ENCODE measurements around the gene VASP. TPM values are rescaled to one million over a fixed set of nuclear protein-coding genes. Genes with fewer than 3 reads are reported as not detected.

VASP gene
- total and polyA plus RNA-seq, 2 of the 13 experiments (the other 11 are each of a cell fraction or from before 2014, with no cell fraction given), result 41.8 to 67.1 TPM

DNA sequence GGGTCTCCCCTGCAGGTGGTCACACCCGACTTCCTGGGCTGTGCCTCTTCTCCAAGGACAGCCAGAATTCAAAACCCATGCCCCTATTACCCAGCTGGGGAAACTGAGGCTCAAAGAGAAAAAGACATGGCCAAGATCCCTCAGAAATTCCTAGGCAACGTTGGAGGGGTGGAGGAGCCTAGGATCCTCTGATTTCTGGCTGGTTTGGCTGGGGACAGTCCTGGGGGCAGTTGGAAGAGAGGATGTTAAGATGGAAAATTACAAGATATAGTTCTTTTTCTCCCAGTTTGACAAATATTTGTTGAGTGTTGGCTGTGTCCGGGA lies 2.4 kb downstream of the VASP start (continued):
- TF ChIP-seq, protein P1, sequence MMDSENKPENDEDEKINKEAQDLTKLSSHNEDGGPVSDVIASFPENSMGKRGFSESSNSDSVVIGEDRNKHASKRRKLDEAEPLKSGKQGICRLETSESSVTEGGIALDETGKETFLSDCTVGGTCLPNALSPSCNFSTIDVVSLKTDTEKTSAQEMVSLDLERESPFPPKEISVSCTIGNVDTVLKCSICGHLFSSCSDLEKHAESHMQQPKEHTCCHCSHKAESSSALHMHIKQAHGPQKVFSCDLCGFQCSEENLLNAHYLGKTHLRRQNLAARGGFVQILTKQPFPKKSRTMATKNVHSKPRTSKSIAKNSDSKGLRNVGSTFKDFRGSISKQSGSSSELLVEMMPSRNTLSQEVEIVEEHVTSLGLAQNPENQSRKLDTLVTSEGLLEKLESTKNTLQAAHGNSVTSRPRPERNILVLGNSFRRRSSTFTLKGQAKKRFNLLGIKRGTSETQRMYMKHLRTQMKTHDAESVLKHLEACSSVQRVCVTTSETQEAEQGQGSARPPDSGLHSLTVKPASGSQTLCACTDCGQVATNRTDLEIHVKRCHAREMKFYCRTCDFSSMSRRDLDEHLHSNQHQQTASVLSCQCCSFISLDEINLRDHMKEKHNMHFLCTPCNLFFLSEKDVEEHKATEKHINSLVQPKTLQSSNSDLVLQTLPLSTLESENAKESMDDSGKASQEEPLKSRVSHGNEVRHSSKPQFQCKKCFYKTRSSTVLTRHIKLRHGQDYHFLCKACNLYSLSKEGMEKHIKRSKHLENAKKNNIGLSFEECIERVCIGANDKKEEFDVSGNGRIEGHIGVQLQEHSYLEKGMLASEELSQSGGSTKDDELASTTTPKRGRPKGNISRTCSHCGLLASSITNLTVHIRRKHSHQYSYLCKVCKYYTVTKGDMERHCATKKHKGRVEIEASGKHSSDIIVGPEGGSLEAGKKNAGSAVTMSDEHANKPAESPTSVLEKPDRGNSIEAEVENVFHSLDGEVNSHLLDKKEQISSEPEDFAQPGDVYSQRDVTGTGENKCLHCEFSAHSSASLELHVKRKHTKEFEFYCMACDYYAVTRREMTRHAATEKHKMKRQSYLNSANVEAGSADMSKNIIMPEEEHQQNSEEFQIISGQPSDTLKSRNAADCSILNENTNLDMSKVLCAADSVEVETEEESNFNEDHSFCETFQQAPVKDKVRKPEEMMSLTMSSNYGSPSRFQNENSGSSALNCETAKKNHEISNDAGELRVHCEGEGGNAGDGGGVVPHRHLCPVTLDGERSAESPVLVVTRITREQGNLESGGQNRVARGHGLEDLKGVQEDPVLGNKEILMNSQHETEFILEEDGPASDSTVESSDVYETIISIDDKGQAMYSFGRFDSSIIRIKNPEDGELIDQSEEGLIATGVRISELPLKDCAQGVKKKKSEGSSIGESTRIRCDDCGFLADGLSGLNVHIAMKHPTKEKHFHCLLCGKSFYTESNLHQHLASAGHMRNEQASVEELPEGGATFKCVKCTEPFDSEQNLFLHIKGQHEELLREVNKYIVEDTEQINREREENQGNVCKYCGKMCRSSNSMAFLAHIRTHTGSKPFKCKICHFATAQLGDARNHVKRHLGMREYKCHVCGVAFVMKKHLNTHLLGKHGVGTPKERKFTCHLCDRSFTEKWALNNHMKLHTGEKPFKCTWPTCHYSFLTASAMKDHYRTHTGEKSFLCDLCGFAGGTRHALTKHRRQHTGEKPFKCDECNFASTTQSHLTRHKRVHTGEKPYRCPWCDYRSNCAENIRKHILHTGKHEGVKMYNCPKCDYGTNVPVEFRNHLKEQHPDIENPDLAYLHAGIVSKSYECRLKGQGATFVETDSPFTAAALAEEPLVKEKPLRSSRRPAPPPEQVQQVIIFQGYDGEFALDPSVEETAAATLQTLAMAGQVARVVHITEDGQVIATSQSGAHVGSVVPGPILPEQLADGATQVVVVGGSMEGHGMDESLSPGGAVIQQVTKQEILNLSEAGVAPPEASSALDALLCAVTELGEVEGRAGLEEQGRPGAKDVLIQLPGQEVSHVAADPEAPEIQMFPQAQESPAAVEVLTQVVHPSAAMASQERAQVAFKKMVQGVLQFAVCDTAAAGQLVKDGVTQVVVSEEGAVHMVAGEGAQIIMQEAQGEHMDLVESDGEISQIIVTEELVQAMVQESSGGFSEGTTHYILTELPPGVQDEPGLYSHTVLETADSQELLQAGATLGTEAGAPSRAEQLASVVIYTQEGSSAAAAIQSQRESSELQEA (CRISPR knock-in tag; IDR thresholded peaks at IDR 0.05; ENCODE audit: not compliant biosample characterization), result no peak
- TF ChIP-seq NBN (conservative IDR thresholded peaks at IDR 0.05), result no peak
- TF ChIP-seq ZNF607 (CRISPR knock-in tag; IDR thresholded peaks at IDR 0.05; ENCODE audit: borderline replicate concordance), result 0 out of 2 replicates have a peak, but pooled peaks have one; percentile 24
- no peak for TF ChIP-seq ZNF235 (CRISPR knock-in tag; IDR thresholded peaks at IDR 0.05; ENCODE audit: borderline replicate concordance)
- no peak for TF ChIP-seq SRSF9 (IDR thresholded peaks at IDR 0.05; ENCODE audit: borderline replicate concordance, insufficient read depth, low read depth, low read length, poor library complexity, severe bottlenecking)
